Loucy (cell line): Measurements from ENCODE around the gene SLC7A11.
"Not testable (repeated sequence)": the region's sequence is repeated elsewhere in the genome, so short reads cannot be mapped to it uniquely, and the experiment has no call there.

Source experiments
- H2AFZ ChIP-seq: fragments of 200-600 bp; sonication (generic); 2 replicates; pipeline ENCODE4 v1.6.0; 2016; ENCODE audit warnings: antibody characterized with exemption, mild to moderate bottlenecking, low read length, moderate library complexity
- H3F3A ChIP-seq: fragments of 200-600 bp; 2 replicates; pipeline ENCODE4 v1.6.0; 2016; ENCODE audit warnings: antibody characterized with exemption, low read depth, mild to moderate bottlenecking
- H3K27me3 ChIP-seq: fragments of 200-600 bp; sonication (generic); 2 replicates; pipeline ENCODE4 v1.6.1; 2014; ENCODE audit warnings: low read length, mild to moderate bottlenecking; ENCODE audit not compliant: insufficient read depth, poor library complexity, severe bottlenecking
- H3K36me3 ChIP-seq: fragments of 200-600 bp; sonication (generic); 2 replicates; pipeline ENCODE4 v1.6.1; 2016; ENCODE audit warnings: low read length; ENCODE audit not compliant: insufficient read depth
- H3K4me1 ChIP-seq: fragments of 200-600 bp; sonication (generic); 2 replicates; pipeline ENCODE4 v1.5.1; 2014; ENCODE audit warnings: low read length, mild to moderate bottlenecking; ENCODE audit not compliant: insufficient read depth, poor library complexity, severe bottlenecking
- H3K4me2 ChIP-seq: fragments of 200-600 bp; sonication (generic); 2 replicates; pipeline ENCODE4 v1.6.0; 2014; ENCODE audit warnings: antibody characterized with exemption, low read length, low read depth, mild to moderate bottlenecking; ENCODE audit not compliant: poor library complexity, severe bottlenecking
- H3K4me3 ChIP-seq: fragments of 200-600 bp; sonication (generic); 2 replicates; pipeline ENCODE4 v1.5.1; 2014; ENCODE audit warnings: low read length, mild to moderate bottlenecking, mixed read lengths; ENCODE audit not compliant: poor library complexity, severe bottlenecking
- H3K79me2 ChIP-seq: fragments of 200-600 bp; sonication (generic); 2 replicates; pipeline ENCODE4 v1.6.1; 2014; ENCODE audit warnings: low read length; ENCODE audit not compliant: insufficient read depth
- H3K9ac ChIP-seq: fragments of 200-600 bp; sonication (generic); 2 replicates; pipeline ENCODE4 v1.6.0; 2014; ENCODE audit warnings: mild to moderate bottlenecking, low read depth, low read length, moderate library complexity; ENCODE audit not compliant: poor library complexity, severe bottlenecking
- H3K9me2 ChIP-seq: fragments of 200-600 bp; sonication (generic); replicated peaks from 2 replicates; pipeline ENCODE4 v1.6.1; 2016; ENCODE audit warnings: low read depth, low read length, mixed read lengths
- H3K9me3 ChIP-seq: fragments of 200-600 bp; sonication (generic); 2 replicates; pipeline ENCODE4 v1.6.1; 2014; ENCODE audit warnings: mild to moderate bottlenecking, antibody characterized with exemption, low read length, low read depth; ENCODE audit not compliant: insufficient read depth
- H4K20me1 ChIP-seq: fragments of 200-600 bp; sonication (generic); 2 replicates; pipeline ENCODE4 v1.6.0; 2014; ENCODE audit warnings: antibody characterized with exemption, low read length, mild to moderate bottlenecking; ENCODE audit not compliant: insufficient read depth, poor library complexity, severe bottlenecking
- CTCF ChIP-seq: fragments of 200-600 bp; sonication (generic); conservative IDR thresholded peaks from 2 replicates; pipeline ENCODE4 v1.5.1; 2014; ENCODE audit warnings: mild to moderate bottlenecking, antibody characterized with exemption, low read length
- EZH2phosphoT487 ChIP-seq: fragments of 200-600 bp; IDR thresholded peaks from 2 replicates; pipeline ENCODE4 v1.6.1; 2018; ENCODE audit warnings: antibody characterized with exemption, mild to moderate bottlenecking, moderate library complexity, borderline replicate concordance

Gene SLC7A11

GRCh38 chr4:138218976-138219375 is 23.2 kb downstream of the SLC7A11 start:
- Histone ChIP-seq H3K9ac (no peak overlapping the region), H2AFZ (no peak overlapping the region), H3K9me2 (no peaks in the 10 kb centered on the region), H3F3A (no peaks in the 10 kb centered on the region), H3K4me2 (no peak overlapping the region), H3K36me3 (no peaks in the 10 kb centered on the region), H4K20me1 (no peaks in the 10 kb centered on the region), H3K4me1 (no peaks in the 10 kb centered on the region), H3K9me3 (no peaks in the 10 kb centered on the region), H3K79me2 (no peaks in the 10 kb centered on the region), H3K4me3 (no peak overlapping the region), H3K27me3 (no peaks in the 10 kb centered on the region)
- TF ChIP-seq CTCF (no peak), EZH2phosphoT487 (no peak)

- H3K9me2 ChIP-seq, result no peaks in the 10 kb centered on the region
- H3K9ac ChIP-seq, result no peak overlapping the region
- H3K4me1 ChIP-seq, result no peaks in the 10 kb centered on the region
- no peak for TF ChIP-seq CTCF
- TF ChIP-seq EZH2phosphoT487, result no peak
- no peak overlapping the region for H3K4me3 ChIP-seq
- no peaks in the 10 kb centered on the region for H3K36me3 ChIP-seq
- no peak overlapping the region for H2AFZ ChIP-seq
- H3K27me3 ChIP-seq, result no peaks in the 10 kb centered on the region
- H3K9me3 ChIP-seq, result no peaks in the 10 kb centered on the region
- H3F3A ChIP-seq, result no peaks in the 10 kb centered on the region
- H3K79me2 ChIP-seq, result no peaks in the 10 kb centered on the region
- H4K20me1 ChIP-seq, result no peaks in the 10 kb centered on the region
- no peak overlapping the region for H3K4me2 ChIP-seq
These were observed 24.6 kb downstream of the SLC7A11 start for GRCh38 chr4:138217567-138217966.

- H3K79me2 ChIP-seq, result no peaks in the 10 kb centered on the region
- H3K4me1 ChIP-seq, result no peaks in the 10 kb centered on the region
- no peaks in the 10 kb centered on the region for H3K9me2 ChIP-seq
- TF ChIP-seq CTCF, result no peak
- TF ChIP-seq EZH2phosphoT487, result no peak
- H4K20me1 ChIP-seq, result no peaks in the 10 kb centered on the region
- H3K4me2 ChIP-seq, result no peak overlapping the region
- H3K9ac ChIP-seq, result no peak overlapping the region
- H3K4me3 ChIP-seq, result no peak overlapping the region
- no peak overlapping the region for H2AFZ ChIP-seq
- no peaks in the 10 kb centered on the region for H3K27me3 ChIP-seq
- no peaks in the 10 kb centered on the region for H3K9me3 ChIP-seq
- no peaks in the 10 kb centered on the region for H3F3A ChIP-seq
- H3K36me3 ChIP-seq, result no peaks in the 10 kb centered on the region
These were observed 25.8 kb downstream of the SLC7A11 start for GRCh38 chr4:138216272-138216867.

- H3K4me3 ChIP-seq, H3K27me3 ChIP-seq, H3K79me2 ChIP-seq, H2AFZ ChIP-seq, H4K20me1 ChIP-seq, H3F3A ChIP-seq, H3K4me2 ChIP-seq, H3K9me2 ChIP-seq, H3K9ac ChIP-seq, H3K36me3 ChIP-seq, H3K4me1 ChIP-seq, H3K9me3 ChIP-seq: not testable (repeated sequence)
These were observed 31.6 kb downstream of the SLC7A11 start for GRCh38 chr4:138210576-138210975.
